Inflammatory macrophage treated with lipopolysaccharide for 1 hour (primary cell): ENCODE results near the gene TOMM34.

Source experiments
- DNase-seq, 2 donors: peaks; one replicate each; pipeline ENCODE4 v3.0.0-alpha.2; 2020 to 2022

The TOMM34 gene

DNA sequence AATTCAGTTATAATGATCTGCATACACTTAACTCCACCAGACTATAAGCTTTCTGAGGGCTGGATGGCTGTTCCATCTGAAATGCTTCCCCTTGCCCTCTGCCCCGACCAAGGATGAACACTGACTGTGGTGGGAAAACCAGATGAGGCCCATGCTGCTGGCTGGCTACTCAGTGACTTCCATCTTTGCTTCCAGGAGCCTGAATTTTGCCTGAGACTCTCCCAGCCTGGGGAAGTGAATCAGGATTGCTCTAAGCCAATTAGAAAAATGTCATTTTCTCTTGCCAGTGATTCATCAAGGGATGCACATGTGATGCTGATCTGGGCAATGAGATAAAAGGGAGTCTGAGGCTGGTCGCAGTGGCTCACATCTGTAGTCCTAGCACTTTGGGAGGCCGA, 1.7 kb upstream of the TOMM34 start:
- DNase-seq: no peak

DNA sequence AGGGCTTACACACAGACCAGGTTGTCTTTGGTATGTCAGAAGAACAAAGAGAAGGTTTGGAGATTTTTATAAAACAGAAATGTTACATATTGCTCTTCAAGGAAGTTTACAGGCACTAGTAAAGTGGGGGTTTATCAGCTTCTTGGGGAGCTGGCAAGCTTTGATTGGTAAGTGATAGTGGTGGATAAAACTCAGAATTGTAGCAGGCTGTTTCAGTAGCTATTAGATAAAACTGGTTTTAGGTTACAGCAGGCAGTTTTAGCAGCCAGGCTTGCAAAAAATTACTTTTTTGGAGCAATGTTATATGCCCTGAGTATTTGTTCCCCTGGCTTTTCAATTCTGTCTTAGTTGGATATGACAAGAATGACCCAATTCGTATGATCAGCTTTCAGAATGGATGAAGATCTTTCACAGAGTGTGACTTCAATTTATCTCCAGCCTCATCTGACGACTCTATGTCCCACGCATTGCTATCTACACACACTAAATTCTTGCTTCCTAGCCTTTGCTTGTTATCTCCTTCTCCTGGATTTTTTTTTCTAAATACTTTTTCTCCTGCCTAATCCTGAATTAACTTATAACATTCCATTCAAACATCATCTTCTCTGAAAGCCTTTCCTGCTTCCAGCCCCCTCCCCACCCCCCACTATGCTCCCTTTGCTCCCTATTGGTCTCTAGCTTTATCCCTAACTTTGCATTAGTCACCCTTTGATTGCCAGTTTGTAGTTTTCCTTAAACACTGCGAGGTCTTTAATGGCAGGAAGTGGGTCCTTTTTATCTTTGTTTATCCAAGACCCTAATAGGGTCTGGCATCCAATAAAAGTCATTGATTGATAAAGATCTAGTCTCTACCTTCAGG, 1.0 kb upstream of the TOMM34 start:
- DNase-seq: no peak

DNA sequence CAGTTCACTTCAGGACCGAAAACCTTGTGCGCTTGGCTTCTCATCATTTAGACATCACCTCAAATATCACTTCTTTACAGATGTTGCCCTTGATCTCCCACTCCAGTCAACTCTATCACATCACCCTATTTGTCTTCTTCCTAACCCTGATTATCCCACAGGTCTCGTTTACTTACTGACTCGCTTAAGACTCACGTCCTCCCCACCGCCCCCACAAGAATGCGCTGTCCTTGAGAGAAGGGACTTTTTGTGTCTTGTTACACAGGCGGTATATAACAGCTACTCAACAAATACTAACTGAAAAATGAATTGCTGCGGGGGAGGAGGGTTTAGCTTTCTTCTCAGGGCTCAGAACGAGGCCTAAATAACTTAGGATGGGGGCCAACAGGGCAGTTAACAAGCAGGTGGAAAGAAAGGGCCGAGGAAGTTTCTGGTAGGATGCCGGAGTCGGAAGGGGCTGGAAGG, 527 bp downstream of the TOMM34 start:
- DNase-seq: peak; percentile 79 to 88

DNA sequence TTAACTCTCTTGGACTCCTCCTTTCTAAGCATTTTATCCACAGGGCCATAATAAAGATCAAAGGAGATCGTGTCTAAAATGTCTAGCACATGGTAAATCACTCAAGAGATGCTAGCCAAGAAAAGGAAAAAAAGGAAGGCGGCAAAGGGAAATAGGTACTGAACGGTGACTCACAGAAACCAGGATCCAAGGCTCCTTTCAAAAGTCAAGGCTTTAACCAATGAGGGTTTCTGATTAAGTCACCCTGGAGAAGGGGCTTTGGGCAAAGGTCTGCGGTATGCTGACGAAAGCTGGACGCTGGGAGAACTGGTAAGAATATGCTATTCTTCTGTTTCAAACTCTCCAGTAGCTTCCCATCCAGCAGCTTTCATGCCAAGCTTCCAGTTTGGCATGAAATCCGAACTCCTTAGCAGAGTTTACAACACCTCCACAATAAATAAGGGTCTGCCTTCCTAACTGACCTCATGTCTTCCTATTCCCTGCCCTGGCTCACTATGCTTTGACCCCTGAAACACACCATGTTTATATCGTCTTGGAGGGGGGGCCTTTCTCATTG, 1.0 kb downstream of the TOMM34 start:
- DNase-seq: peak in 1 of 2 donors; percentile 17

DNA sequence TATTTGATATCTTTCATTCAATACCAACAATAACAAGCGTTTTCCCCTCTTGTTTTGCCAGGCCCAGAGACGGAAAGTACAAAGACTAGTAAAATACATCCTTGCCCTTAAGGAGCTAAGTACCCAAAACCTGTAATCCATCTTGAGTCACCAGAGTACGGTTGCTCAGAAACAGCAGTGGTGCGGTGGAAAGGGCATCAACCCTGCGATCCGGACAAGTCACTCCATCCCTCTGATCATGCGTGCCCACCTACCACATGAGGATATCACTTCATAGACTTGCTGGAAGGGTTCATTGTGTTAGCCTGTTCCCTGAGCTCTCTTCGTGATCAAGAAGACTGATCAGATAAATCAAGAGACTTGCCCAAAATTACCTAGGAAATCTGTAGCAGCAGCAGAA, 1.9 kb downstream of the TOMM34 start:
- DNase-seq: no peak

DNA sequence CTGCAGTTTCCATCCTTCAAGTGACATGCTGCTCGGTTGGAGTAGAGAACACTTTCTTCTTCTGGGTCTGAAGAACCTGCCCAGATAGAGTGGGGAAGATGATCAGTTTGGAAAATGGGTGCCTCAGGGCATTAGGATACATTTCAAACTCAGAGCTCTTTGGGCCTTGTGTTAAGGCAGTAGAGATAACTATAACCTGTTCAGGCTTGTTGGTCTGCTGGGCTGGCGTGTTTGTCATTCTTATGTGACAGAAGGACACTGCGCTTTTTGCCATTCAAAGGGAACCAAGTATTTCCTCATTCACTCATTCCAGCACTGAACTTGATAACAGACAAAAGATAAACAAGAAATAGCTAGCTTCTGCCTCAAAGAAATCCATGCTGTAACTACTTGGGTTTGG, 3.8 kb downstream of the TOMM34 start:
- no peak for DNase-seq

DNA sequence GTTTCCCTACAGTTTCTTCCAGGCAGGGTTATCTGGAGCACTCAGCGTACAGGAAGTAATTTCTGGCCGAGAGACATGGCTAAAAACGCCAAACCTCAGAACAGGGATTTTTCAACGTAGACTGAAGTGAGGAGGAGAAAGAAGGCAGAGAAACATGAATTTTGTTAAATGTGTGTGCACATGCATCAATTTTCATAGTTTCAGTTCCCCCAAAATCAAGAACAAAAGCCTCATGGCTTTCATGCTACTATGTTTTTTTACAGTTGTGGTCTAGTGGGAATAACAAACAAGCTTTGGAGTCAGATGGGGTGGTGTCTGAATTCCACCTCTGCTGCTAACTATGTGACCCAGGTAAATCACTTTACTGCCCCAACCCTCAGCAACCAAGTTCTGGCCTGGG, 4.9 kb downstream of the TOMM34 start:
- no peak for DNase-seq

DNA sequence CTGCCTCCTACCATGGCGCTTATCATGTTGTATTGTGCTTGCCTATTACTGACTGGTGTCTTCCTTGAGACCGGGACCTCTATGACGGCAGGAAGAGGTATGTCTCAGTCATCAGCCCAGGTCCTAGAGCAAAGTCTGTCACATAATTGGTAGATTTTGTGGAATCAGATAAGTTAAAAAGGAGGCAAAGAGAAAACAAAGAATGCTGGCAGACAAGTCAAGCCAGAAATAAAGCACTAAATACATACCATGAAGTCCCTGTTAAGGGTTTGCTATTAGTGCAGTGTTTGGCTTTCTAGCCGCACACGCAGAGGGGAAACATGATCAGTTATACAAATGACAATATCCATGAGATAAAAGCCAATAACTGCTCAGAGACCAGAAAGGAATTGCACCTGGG, 6.0 kb downstream of the TOMM34 start:
- no peak for DNase-seq

DNA sequence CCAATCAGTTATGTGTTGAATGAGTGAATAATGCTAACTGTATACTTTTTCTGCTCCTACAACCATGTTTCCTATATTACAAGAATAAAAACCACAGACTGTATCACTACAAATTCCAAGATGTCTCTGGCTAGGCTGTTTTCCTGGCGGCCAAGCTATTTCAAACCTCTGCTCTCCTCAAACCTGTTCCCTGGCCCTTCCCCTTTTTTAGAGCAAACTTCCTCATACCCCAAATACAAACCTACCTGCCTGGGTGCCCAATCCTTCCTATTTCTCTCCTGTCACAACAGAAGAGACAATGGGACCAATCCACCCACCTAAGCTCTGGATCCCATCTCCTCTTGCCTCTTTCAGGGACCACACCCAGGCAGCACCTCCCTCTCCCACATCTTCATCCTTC, 7.5 kb downstream of the TOMM34 start:
- DNase-seq: no peak

DNA sequence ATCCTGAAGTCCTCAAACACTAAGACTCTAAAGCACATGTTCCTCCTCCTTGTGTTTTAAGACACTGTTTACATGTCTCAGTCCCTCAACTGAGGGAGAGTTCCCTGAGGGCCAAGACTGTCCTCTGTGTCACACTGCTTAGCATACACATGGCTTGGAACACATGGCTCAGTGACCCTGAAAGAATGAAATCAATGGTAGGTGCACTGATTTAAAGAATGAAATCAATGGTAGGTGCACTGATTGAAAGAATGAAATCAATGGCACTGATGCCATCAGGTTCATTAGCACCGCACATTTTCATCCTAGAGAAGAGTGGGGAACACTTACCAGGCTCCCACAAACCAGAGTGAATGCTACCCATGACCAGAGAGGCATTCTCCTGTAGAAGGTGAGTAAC, 9.8 kb downstream of the TOMM34 start:
- DNase-seq: no peak

DNA sequence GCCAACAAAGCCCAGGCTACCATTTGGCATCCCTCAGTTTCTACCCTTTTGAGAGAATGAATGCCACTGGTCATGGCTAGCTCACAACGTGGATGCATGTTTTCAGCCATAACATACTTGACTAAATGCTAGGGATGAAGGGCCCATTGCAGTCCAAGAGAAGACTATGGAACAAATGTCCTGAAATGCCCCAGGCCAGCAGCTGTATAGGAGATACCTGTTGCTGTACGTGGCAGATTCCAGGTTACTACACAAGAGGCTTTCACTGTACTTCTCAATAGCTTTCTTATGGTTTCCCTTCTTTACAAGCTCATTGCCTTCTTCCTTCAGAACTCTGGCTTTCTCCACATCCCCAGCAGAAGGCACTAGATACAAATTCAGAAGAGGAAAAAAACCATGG, 11.7 kb downstream of the TOMM34 start:
- DNase-seq: no peak

DNA sequence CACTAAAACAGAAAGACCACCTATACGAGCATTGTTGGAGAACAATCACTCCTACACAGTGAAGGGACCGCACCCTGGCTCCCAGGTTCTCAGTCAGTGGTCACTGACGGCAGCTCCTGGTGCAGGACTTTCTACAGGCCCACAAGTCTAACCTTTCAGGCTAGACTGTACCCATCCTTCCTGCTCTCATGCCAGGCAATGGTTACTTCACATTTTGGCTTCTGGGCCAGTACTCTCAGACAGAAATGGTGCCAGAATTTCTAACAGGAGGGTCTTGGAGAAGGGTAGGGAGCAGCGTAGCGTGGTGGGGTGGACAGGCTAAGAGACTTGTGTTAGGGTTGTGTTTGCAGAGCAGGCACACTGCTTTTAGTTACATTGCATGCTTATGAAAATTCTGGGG, 12.1 kb downstream of the TOMM34 start:
- no peak for DNase-seq

DNA sequence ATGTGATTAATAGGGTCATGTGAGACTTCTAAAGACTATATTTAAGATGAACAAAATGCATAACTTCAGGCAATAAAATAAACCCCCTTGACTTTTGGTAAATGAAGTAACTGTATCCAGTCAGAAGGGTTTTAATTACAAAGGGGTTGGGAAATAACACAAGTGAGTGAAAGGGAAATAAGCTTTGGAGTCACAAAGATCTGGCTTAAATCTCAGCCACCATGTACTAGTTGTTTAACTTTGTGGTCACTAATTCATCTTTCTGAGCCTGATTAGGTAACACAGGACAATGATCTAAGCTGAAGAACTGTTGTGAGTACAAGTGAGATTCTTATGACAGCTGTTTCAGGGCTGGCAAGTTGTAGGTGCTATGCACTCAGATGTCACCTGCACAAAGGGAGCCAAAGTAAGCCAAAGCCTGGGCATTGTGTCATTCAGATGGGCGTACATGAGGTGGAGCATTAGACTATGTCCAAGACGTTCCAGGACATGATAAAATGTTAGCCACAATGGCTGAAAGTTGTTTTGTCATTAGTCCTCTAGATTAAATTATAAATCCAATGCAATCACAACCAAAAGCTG, 13.8 kb downstream of the TOMM34 start:
- DNase-seq: no peak

DNA sequence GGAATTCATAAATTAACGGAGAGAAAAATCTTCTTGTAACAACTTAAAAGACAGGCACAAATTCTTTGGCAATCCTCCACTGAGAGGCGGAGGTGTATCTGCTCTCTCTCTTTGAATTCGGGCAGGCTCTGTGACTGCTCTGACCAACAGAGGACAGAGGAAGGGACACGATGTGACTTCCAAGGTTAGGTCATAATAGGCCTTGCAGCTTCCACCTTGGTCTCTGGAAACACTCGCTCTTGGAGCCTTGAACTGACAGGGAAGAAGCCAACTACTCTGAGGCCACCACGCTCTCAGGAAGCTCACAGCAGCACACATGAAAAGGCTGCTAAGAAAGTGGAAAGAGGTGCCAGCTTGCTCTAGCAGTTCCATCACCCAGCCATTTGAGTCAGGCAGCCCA, 14.9 kb downstream of the TOMM34 start:
- no peak for DNase-seq

DNA sequence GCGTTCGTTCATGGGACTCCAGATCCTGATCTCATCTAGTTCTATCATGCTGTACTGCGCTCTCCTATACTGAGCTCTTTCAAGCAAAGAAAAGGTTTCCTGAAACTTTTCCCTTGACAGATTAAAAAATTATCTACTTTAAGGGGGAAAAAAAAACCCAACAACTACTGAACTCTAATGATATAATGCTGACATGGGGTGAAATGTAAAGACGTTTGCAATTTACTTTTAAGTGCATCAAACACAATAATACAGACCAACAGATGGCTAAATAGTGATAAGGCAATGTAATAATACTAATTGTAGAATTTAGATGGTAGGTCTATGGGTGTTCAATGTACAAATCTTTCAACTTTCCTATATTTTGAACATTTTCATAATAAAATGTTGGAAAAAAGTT, 16.4 kb downstream of the TOMM34 start:
- DNase-seq: no peak

DNA sequence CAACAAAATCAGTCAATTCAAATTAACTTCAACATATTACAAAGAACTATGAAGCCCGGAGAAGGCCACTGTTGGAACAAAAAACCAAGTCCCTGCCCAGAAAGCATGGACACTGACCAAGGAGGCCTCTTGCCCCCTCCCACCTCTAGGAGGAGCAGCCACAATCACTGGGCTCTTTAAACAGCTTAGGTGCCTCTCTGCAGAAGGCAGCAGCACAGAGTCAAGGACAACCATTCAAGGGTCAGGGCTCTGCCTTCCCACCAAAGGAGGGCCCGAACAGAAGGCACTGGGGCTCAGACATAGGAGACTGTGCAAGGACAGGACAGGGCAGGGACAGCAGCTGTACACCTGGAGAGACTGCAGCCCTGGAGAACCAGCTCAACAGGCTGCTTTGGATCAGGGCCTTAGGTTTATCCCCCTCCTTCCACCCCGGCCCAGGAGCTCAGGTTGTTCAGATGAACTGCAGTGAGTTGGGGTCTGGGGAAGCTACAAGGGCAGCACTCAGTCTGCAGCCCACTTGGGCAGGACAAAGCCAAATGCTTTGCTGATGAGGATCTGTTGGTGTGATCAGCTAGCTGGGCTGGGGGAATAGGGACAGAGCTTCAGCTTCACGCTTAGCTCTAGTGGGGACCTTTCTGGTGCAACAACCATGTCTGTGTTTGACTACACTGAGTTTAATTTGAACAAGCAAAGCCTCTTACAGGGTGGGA, 17.8 kb downstream of the TOMM34 start:
- DNase-seq: no peak

DNA sequence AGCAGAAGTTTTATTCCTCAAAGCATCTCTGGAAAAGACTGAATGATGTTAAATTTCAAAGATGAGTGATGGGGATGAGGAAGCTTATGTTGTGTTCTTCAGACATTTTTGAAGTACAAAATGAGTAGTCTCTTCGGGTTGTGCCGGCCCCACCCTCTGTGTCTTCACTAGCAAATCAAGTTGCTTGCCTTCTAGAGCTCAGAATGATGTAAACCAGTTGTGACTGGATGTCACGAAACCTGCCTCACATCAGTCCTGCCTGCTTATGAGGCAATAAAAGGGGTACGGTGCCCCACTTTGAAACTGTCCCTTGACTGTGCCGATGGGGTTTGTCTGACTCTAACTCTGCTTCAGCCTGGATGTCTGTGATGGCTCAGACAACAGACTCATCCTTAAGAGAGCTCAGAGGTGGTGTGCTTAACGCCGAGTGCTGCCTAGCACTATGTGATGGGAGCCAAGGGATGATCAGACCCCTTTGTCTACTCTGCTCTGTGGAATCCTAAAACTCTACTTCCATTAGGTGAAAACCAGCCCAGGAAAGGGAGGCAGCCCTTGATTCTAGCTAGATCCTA, 19.0 kb downstream of the TOMM34 start:
- no peak for DNase-seq

DNA sequence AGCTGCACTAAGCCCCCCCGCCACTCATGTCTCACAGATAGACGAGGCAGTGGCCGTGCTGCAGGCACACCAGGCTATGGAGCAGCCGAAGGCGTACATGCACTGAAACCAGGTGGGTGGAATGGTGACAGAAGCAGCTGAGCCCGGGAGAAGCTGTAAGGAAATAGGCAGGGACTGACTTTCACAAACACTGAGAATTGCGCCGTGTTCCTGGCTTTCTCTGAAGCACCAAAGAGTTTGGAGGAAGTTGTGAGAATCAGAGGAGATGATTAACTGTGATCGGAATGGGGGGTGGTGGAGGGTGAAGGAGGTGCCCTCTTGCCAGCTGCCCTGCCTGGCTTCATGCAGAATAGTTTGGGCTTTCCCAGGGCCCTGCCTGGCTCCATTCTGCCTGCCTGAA, 21.6 kb downstream of the TOMM34 start:
- no peak for DNase-seq

DNA sequence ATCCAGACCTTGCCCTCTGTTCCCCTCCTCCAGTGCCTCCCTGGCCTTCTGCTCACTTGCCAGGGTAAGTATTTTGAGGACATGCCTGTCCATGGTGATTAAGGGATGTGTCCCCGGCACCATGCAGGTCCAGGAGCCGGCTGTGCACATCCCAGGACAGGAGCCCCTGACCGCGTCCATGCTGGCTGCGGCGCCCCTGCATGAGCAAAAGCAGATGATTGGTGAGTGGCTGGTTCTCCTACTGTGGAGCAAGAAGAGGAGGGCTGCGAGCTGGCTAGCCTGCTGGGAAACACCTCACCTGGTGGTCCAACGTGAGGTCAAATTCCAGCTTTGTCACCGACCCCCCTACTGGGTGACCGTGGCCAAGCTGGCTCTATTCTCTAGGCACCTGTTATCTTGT, 23.7 kb downstream of the TOMM34 start:
- DNase-seq: no peak

DNA sequence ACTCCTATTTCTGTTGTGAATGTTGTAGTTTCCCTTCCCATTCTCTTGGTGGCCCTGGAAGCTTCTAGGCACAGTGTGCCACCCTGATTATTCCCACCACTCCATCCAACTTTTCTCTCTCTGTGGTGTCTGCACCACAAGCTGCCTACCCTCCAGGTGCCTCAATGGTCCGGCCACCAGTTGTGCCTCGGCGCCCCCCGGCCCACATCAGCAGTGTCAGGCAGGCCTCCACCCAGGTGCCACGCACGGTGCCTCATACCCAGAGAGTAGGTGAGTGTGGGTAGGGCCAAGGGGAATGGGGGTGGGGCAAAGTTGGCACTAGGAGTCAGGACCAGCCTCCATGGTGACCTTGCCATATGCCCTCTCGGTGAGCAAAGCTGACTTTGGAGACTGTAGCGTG, 27.3 kb downstream of the TOMM34 start:
- no peak for DNase-seq

DNA sequence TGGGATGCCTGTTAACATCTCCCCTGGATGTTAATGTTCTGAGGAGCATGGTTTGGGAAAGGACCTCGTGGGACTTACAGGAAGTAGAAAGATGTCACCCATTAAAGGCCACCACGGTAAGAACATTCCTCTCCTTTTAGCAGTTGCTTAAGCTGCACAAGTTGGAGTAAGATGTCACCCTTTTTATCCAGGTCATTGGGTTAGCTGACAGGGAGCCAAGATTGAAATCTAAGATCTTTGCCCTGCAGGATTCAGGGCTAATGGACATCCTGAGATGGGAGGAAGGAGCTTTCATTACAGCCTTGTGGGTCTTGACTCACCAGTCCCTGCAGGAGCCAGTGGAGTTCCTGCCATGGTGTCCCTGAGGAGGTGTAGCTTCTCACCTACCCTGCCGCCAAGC, 28.3 kb downstream of the TOMM34 start:
- no peak for DNase-seq

DNA sequence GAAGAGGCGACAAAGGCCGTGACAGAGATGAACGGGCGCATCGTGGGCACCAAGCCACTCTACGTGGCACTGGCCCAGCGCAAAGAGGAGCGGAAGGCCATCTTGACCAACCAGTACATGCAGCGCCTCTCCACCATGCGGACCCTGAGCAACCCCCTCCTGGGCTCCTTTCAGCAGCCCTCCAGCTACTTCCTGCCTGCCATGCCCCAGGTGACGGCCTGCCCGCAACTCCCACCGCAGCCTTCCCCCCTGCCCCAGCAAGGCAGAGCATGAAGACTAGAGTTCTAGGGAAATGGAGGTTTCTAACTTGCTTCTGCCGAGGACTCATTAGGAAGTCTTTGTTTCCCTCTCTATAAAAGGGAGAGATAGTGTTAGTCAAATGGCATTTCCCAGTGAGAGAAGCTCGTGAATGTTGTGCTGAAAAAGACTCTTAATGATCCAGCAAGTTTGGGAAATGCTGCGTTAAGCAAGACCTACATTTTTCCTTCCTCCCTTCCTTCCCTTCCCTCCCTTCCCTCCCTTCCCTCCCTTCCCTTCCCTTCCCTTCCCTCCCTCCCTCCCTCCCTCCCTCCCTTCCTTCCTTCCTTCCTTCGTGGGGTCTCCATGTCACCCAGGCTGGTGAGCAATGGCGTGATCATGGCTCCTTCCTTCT, 29.6 kb downstream of the TOMM34 start:
- DNase-seq: no peak

DNA sequence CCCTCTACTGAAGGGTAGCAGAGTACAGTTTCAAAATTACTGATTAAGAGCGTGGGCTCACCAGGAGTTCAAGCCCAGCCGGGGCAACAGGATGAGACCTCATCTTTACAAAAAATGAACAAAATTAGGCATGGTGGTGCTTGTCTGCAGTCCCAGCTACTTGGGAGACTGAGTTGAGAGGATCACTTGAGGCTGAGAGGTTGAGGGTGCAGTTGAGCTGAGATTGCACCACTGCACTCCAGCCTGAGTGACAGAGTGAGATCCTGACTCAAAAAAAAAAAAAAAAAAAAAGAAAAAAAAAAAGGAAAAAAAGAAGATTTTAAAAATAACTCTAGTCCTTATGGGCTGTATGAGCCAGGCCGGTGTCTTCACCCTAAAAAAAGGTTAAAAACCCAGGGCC, 31.6 kb downstream of the TOMM34 start:
- DNase-seq: no peak
